ENCODE data around the gene ARFGAP1.

The ARFGAP1 gene

GRCh38 chr20:63311186-63311832 lies 38.7 kb downstream of the ARFGAP1 start:
- DNase-seq = no peak

GRCh38 chr20:63311833-63312243 lies 39.2 kb downstream of the ARFGAP1 start:
- no peak for DNase-seq

GRCh38 chr20:63312273-63312672 lies 39.7 kb downstream of the ARFGAP1 start:
- no peak for DNase-seq

GRCh38 chr20:63312690-63313348 lies 40.2 kb downstream of the ARFGAP1 start:
- no peak for DNase-seq

- no peak for DNase-seq
These were observed 40.9 kb downstream of the ARFGAP1 start for GRCh38 chr20:63313349-63314014.

- DNase-seq = no peak
These were observed 41.4 kb downstream of the ARFGAP1 start for GRCh38 chr20:63314015-63314471.

GRCh38 chr20:63314566-63315239 lies 42.1 kb downstream of the ARFGAP1 start:
- DNase-seq = no peak

- DNase-seq = no peak
These were observed 42.7 kb downstream of the ARFGAP1 start for GRCh38 chr20:63315240-63315689.

GRCh38 chr20:63315731-63316491 lies 43.3 kb downstream of the ARFGAP1 start:
- no peak for DNase-seq

GRCh38 chr20:63316502-63316921 lies 43.9 kb downstream of the ARFGAP1 start:
- no peak for DNase-seq

- DNase-seq = no peak
These were observed 44.4 kb downstream of the ARFGAP1 start for GRCh38 chr20:63317061-63317460.

- DNase-seq = no peak
These were observed 45.1 kb downstream of the ARFGAP1 start for GRCh38 chr20:63317601-63318291.

GRCh38 chr20:63318391-63319163 lies 46.0 kb downstream of the ARFGAP1 start:
- DNase-seq = no peak

- DNase-seq = no peak
These were observed 46.8 kb downstream of the ARFGAP1 start for GRCh38 chr20:63319164-63320040.

GRCh38 chr20:63320041-63320511 lies 47.5 kb downstream of the ARFGAP1 start:
- no peak for DNase-seq

GRCh38 chr20:63320616-63321147 lies 48.1 kb downstream of the ARFGAP1 start:
- no peak for DNase-seq

- no peak for DNase-seq
These were observed 48.7 kb downstream of the ARFGAP1 start for GRCh38 chr20:63321148-63321831.

- DNase-seq = no peak
These were observed 49.7 kb downstream of the ARFGAP1 start for GRCh38 chr20:63322146-63322932.
